ENCODE measurements around the gene BEND3.
A peak's percentile ranks its signal among the peaks of the same experiment; 100 is the strongest.
"Not testable (repeated sequence)": the region's sequence is repeated elsewhere in the genome, so short reads cannot be mapped to it uniquely, and the experiment has no call there.

BEND3 gene

DNA sequence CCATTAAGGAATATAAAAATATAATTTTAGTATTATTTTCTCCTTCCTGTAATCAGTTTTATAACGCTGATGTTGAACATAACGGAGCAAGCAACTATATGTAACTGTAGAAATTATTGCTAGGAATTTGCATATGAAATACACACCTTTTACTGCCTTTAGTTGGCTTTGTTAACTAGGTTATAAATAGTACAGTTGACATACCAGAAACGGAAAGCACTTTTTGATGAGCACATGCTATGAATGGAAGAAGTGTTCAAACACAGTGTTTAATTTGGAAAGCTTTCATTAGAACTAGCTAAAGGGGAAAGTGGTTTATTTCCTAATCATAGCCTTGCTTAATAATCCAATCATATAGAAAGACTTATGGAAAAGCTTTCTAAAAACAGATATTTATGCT lies 25.3 kb upstream of the BEND3 start:
- no peak for TF ChIP-seq CTCF (conservative IDR thresholded peaks at IDR 0.05; ENCODE audit: low read depth, low read length)
- Histone ChIP-seq H3K36me3 (ENCODE audit: insufficient read depth) (no peaks in the 10 kb centered on the region), H3K4me2 (no peak overlapping the region), H3K27ac (no peak overlapping the region), H3K4me1 (ENCODE audit: low read depth, poor library complexity, severe bottlenecking) (peaks cover 16% of the 10 kb centered on the region), H2AFZ (ENCODE audit: low read depth) (no peak overlapping the region), H3K9ac (no peak overlapping the region), H3K4me3 (IDR thresholded peaks at IDR 0.05; ENCODE audit: insufficient read depth, low read depth, low read length) (no peak overlapping the region), H3K27me3 (ENCODE audit: insufficient read depth, low read depth) (no peaks in the 10 kb centered on the region), H3K79me2 (ENCODE audit: insufficient read depth, low read depth) (no peaks in the 10 kb centered on the region), H4K20me1 (ENCODE audit: insufficient read depth) (no peaks in the 10 kb centered on the region)

DNA sequence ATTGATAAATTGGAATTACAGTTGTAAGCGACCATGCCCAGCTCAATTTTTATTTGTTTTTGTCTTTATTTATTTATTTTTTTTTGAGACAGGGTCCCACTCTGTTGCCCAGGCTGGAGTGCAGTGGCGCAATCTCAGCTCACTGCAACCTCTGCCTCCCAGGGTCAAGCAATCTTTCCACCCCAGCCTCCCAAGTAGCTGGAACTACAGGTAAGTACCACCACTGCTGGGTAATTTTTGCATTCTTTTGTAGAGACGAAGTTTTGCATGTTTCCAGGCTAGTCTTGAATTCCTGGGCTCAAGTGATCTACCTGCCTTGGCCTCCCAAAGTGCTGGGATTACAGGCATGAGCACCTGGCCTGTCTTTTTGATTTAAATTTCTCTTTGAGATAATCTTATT lies 21.0 kb upstream of the BEND3 start:
- H3K4me1 ChIP-seq (ENCODE audit: low read depth, poor library complexity, severe bottlenecking); H3K79me2 ChIP-seq (ENCODE audit: insufficient read depth, low read depth); H3K27me3 ChIP-seq (ENCODE audit: insufficient read depth, low read depth); H4K20me1 ChIP-seq (ENCODE audit: insufficient read depth); H3K4me2 ChIP-seq; H3K4me3 ChIP-seq (IDR thresholded peaks at IDR 0.05; ENCODE audit: insufficient read depth, low read depth, low read length); H3K27ac ChIP-seq; H3K9ac ChIP-seq; H3K36me3 ChIP-seq (ENCODE audit: insufficient read depth); H2AFZ ChIP-seq (ENCODE audit: low read depth): not testable (repeated sequence)

DNA sequence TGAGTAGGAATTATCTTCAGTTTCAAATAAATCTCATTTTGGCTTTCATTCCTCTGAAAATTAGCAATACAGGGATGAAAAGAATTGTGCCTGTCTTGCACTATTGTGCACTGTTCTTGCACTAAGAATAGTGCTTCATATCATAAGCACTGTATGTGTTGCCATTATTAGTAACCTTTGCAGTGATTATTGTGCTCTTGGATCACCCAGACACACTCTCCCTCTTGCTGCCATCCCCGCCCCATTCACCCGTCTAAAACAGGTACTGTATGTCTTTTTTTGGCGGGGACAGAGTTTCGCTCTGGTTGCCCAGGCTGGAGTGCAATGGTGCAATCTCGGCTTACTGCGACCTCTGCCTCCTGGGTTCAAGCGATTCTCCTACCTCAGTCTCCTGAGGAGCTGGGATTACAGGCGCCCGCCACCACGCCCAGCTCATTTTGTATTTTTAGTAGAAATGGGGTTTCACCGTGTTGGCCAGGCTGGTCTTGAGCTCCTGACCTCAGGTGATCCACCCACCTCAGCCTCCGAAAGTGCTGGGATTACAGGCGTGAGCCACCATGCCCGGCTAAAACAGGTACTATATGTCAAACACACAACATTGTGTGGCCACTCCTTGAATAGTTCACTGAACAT lies 19.8 kb upstream of the BEND3 start:
- H3K4me3 ChIP-seq (IDR thresholded peaks at IDR 0.05; ENCODE audit: insufficient read depth, low read depth, low read length); H2AFZ ChIP-seq (ENCODE audit: low read depth); H3K4me2 ChIP-seq; H3K9ac ChIP-seq; H3K36me3 ChIP-seq (ENCODE audit: insufficient read depth); H3K27ac ChIP-seq; H4K20me1 ChIP-seq (ENCODE audit: insufficient read depth); H3K79me2 ChIP-seq (ENCODE audit: insufficient read depth, low read depth); H3K27me3 ChIP-seq (ENCODE audit: insufficient read depth, low read depth): not testable (repeated sequence)
- peaks cover 14% of the 10 kb centered on the region for H3K4me1 ChIP-seq (ENCODE audit: low read depth, poor library complexity, severe bottlenecking)

DNA sequence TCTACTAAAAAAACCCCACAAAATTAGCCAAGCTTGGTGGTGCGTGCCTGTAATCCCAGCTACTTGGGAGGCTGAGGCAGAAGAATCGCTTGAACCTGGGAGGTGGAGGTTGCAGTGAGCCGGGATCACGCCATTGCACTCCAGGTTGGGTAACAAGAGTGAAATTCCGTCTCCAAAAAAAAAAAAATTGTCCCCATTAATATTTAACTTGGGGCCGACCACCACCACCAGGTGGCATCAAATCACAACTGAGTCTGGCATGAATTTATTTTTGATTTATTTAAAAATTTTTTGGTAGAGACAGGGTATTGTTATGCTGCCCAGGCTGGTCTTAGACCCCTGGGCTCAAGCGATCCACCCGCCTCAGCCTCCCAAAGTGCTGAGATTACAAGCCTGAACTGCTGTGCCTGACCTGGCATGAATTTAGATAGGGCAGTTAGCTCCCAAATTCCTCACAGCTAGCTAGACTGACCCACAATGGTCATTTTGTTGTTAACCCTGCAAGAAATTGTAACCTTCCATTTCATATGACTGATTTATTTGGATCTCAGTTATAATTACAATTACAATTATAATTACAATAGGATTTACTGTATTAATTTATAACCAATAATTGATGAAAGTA lies 17.1 kb upstream of the BEND3 start:
- Histone ChIP-seq H3K4me3 (IDR thresholded peaks at IDR 0.05; ENCODE audit: insufficient read depth, low read depth, low read length) (no peak overlapping the region), H3K9ac (no peak overlapping the region), H4K20me1 (ENCODE audit: insufficient read depth) (no peaks in the 10 kb centered on the region), H3K4me2 (no peak overlapping the region), H3K27ac (no peak overlapping the region), H3K79me2 (ENCODE audit: insufficient read depth, low read depth) (no peaks in the 10 kb centered on the region), H3K27me3 (ENCODE audit: insufficient read depth, low read depth) (no peaks in the 10 kb centered on the region), H2AFZ (ENCODE audit: low read depth) (no peak overlapping the region), H3K36me3 (ENCODE audit: insufficient read depth) (no peaks in the 10 kb centered on the region), H3K4me1 (ENCODE audit: low read depth, poor library complexity, severe bottlenecking) (peaks cover 41% of the 10 kb centered on the region)
- peak; percentile 61 for TF ChIP-seq CTCF (conservative IDR thresholded peaks at IDR 0.05; ENCODE audit: low read depth, low read length)

GRCh38 chr6:107129370-107129925 lies 14.1 kb upstream of the BEND3 start:
- no peaks in the 10 kb centered on the region for H4K20me1 ChIP-seq (ENCODE audit: insufficient read depth)
- TF ChIP-seq CTCF (conservative IDR thresholded peaks at IDR 0.05; ENCODE audit: low read depth, low read length): no peak
- H3K9ac ChIP-seq: peak overlapping the region; percentile 18; the same call in 1 of the 2 replicates
- H3K4me2 ChIP-seq: peak overlapping the region; percentile 89
- H3K4me1 ChIP-seq (ENCODE audit: low read depth, poor library complexity, severe bottlenecking): peaks cover 52% of the 10 kb centered on the region
- no peaks in the 10 kb centered on the region for H3K27me3 ChIP-seq (ENCODE audit: insufficient read depth, low read depth)
- H3K27ac ChIP-seq: peak overlapping the region; percentile 67
- no peaks in the 10 kb centered on the region for H3K36me3 ChIP-seq (ENCODE audit: insufficient read depth)
- H3K79me2 ChIP-seq (ENCODE audit: insufficient read depth, low read depth): no peaks in the 10 kb centered on the region
- peak overlapping the region; percentile 58 for H2AFZ ChIP-seq (ENCODE audit: low read depth)
- no peak overlapping the region for H3K4me3 ChIP-seq (IDR thresholded peaks at IDR 0.05; ENCODE audit: insufficient read depth, low read depth, low read length)
